SW480 (cell line): ENCODE results near the gene BASP1.
"Not testable (repeated sequence)": the region's sequence is repeated elsewhere in the genome, so short reads cannot be mapped to it uniquely, and the experiment has no call there.

Experiments used
- DNase-seq: peaks from one replicate; pipeline ENCODE4 v3.0.0-alpha.2; 2016; ENCODE audit warnings: low spot score

The BASP1 gene

DNA sequence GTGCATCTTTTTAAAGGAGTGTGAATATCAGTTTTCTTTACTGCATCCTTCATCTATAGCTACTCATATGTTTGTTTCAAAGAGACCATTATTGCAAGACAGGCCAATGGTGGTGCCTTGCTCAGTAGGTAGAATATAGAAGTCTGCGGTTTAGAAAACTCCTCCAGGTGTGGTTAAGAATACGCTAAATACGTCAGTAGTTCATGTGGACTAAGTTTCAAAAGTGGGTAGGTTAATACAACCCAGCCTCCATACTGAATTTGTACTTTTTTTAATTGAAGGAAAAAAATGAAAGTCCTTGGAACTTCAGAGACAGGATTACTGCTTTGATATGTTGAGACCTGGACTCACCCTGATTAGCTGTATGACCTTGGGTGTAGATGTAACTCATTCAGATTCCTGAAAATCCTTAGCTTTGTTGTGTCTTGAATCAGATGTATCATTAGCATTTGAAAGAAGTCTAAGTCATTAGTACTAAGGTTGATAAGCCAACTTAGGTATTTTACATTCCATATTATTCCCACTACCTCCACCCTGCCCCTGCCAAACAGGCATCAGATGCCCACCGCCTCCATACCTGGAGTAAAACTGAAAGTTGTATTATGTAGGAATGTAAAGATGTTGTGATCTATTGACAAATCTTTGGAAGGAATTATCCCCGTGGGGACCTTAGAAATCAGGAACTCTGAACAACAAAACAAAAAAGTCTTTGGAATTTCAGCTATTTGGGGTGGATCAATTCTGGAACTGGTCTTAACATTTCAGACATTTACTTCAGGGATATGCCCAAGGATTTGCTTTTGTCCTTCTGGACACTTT, 6.1 kb downstream of the BASP1 start:
- DNase-seq = no peak

DNA sequence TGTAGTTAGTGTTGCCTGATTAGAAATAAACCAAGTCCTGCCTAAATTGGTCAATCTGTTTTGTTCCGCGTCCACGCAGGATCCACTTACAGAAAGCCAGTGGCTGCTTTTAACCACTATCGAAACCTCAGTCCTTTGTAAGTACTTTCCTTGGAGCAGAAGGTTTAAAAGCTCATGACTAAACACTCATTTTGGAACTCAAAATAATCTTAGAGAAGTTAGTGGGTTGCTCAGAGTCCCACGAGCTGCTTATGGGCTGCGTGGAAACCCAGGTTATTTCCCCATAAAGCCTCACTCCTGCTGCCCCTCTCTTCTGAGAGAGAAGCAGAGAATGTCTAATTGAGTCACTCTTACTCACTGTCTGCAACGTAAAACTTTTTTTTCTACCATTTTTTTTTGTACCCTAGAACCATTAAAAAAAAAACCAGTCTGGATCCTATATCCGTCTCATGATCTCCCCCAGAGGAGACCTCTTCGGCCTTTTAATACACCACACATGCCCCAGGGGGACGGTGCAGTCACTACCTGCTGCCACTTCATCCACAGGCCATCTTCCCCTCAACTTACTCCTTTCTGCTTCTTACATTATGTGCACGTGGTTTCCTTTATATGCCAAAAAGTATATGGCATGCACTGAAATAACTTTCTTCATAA, 7.6 kb downstream of the BASP1 start:
- DNase-seq = no peak

DNA sequence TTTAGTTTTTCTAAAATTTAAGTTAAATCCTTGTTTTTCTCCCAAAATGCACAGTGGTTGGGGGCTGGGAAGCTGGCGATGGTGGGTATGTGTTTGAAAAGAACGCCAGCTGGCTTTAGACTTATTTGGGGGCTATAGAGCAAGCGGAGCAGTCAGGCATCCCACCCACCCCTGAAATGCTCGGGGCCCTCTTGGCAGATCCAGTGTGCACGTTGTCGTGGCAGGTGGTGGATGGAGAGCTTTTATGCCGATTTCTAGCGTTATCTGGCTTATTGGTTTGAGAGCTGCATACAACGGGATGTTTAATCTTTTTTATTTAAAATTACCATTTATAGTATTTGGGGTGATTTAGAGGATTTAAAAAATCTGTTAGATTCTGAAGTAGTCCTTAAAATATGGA, 8.1 kb downstream of the BASP1 start:
- no peak for DNase-seq

DNA sequence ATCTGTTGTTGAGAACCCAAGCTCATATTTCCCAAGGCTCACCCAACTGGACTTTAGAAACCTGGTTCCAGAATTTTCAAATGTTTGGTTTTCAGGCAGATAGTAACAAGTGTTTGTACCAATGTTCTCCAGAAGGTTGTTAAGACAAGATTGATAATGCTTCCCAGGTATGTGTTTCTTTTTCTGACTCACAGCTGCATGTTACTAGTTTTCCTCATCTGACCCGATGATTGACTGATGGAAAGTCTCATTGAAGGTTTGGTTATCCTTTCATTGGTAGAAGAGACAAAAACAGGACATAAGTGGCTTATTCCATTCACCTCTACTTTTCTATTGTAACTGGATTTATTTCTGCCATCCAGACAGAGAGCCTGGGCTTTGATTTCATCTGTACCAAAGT, 10.4 kb downstream of the BASP1 start:
- no peak for DNase-seq

DNA sequence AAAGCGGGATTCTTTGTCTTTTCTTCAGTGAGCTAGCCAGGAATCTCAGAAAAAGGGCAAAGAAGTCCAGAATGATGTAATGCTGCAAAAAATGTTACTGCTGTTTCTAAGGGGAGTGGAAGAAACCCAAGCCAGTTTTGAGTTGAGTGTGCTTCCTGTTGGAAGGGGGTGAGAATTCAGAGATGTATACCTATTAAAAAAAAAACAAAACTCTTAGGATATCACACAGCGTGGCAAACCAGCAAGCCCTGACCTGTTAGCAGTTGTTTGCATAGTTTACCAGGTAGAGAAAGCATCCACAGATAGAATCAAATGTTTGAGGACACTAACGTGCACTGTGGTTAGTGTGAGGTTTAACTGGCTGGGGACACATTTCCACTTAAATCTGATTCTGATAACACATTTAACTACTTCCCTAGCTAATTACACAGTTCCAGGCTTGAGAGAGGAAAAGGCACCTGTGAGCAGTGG, 11.4 kb downstream of the BASP1 start:
- no peak for DNase-seq

DNA sequence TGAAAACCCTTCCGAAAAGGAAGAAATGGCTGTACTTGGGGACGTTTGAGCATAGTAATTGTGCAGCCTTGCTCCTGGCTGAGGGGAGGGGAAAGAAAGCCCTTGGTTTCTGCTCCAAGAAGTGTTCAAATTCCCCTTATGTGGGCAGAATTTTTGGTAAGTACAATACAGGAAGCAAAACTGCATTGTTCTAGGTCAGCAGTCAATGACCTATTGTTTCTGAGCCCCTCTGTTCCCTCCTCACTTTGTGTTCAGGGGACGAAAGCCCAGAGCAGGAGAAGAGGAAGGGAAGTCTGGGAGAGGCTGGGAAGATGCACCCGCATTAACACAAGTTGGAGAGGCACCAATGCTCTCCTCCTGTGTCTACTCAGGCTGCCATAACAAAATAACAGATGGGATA, 11.9 kb downstream of the BASP1 start:
- no peak for DNase-seq

DNA sequence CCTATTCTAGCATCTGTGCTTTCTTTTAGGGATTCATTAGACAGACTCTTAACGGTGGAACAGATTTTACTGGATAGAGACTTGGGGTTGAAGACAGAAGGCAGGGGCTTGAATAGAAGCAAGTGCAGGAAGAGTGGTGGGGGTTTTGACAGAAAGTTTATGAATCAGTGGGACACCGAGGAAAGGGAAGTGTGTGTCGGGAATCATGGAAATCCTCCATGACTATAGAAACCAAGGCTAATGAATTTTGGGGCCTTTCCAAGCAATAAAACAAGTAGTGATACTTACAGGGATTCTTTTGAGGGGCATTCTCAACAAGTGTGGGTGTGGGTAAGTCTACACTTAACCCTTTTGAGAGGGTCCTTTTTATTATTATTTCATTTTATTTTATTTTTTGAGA, 12.8 kb downstream of the BASP1 start:
- DNase-seq = no peak

DNA sequence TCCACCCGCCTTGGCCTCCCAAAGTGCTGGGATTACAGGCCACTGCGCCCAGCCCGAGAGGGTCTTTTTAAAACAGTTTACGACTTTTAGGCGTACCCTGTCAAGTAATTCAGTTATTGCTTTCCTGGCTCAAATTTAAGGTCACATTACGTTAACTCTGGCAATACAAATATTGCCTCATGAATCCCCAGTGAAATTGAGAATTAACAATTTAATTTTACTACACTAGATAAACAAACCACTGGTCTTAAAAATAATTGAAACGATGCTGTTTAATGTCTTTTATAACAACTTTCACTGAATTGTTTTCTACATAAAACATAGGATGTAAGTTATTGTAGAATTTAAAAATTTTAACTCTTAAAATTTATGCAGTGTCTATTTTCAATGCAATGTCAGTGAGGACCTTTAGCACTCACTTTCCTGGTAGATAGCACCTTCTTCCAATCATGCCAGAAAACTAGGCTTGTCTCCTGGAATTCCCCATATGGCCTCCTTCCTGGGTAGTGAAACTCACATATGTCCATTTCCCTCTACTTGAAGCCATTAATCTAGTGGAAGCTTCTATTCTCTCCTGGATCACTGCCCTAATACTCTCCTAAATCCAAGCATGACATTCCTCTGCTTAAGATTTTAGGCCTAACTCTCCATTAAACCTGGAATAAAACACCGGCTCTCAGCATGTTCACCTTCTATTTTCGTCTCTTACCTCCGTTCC, 13.5 kb downstream of the BASP1 start:
- no peak for DNase-seq

DNA sequence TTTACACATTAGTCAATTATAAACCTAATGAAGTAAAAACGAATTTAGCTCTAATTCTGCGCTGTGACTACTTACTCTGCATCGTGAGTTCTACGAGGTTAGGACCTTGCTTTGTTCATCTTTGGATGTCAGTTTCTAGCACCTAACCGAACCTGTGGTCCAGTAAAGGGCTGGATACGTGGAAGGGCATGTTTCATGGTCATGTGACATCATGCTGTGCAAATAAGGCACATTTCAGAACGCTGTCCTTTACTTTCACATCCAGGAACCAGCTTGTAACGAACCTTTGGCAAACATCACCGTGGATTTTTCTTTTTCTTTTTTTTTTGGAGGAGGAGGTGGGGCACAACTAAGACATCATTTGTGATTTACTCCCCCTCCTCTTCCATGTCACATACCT, 15.0 kb downstream of the BASP1 start:
- no peak for DNase-seq

DNA sequence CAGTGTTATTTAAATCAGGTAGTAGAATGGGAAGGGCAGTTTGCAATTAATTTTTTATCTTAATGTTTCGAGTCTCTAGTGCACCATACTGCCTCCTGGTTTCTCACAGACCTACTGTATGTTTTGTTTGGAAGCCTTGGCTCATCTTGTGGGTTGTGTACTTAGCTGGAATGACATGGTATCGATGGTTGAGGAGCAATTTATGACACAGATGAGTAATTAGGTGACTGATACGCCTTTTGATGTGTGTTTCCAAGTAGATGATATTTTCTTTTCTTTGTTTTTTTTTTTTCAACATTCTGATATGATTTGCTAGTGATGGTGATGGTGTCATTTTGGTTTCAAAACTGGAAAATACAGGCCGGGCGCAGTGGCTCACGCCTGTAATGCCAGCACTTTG, 16.1 kb downstream of the BASP1 start:
- DNase-seq = no peak

DNA sequence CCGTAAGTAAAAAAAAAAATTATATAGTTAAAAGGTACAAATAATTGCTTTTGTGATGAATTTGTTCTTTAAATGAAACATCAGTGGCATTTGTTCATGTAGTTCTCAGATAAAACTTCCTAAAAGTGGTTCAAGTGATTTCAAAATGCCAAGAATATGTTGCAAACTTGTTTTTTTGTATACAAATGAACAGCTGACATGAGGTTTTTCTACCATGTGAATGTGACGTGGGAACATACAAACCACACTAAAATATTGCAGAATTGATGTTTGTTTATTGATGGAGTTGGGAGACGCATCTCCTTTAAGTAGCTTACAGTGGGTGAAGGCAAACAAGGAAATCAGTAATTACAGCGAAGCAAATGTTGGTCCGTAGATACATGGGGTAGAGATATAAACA, 16.9 kb downstream of the BASP1 start:
- DNase-seq = no peak

DNA sequence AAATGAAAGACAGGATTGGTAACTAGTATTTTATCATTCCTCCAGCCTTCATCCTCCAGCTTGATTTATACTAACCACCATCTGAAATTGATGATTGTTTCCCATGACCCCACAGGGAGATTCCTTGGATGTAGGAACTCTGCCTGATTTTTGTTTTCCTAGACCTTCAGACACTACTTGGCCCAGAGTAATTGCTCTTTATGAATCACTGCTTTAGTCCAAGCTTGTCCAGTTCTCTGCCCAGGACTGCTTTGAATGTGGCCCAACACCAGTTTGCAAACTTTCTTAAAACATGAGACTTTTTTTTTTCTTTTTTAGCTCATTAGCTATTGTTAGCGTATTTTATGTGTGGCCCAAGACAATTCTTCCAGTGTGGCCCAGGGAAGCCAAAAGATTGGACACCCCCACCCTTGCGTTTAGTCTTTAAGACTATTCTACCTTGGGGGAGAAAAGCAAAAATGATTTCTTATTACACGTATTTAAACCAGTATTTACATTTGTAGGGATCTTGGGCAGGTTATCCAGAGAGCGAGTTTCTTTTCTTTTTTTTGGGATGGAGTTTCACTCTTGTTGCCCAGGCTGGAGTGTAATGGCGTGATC, 18.4 kb downstream of the BASP1 start:
- no peak for DNase-seq

DNA sequence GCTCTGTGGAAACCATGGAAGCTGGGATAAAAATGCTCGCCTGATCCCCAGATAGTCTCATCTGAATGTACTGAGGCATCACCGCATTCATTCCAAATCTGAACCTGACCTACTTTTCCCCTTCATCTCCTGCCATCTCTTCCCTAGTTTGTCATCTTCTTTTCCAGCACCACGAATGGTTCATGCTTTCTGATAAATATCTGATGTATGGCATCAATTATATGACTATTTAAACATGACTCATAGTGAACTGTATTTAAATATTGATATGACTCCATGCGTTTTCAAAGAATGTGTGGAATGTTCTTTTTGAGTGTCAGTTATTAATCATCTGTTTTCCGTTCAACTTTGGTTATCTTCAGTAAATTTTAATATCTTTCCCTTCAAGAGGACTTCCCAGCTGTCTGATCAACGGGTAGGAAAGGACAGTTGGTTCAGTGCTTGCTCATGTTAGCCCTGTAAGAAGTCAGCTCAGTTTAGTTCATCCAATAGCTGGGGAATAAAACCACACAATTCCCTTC, 21.1 kb downstream of the BASP1 start:
- DNase-seq = no peak

DNA sequence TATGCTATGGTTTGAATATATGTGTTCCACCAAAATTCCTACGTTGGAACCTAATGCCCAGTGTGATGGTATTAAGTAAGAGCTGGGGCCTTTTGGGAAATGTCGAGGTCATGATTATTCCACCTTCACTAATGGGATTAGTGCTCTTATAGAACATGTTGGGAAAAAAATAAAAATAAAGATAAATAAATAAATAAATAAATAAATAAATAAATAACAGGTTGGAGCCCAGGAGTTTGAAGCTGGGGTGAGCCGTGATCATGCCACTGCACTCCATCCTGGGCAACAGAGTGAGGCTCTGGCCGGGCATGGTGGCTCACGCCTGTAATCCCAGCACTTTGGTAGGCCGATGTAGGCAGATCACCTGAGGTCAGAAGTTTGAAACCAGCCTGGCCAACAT, 22.5 kb downstream of the BASP1 start:
- no peak for DNase-seq

DNA sequence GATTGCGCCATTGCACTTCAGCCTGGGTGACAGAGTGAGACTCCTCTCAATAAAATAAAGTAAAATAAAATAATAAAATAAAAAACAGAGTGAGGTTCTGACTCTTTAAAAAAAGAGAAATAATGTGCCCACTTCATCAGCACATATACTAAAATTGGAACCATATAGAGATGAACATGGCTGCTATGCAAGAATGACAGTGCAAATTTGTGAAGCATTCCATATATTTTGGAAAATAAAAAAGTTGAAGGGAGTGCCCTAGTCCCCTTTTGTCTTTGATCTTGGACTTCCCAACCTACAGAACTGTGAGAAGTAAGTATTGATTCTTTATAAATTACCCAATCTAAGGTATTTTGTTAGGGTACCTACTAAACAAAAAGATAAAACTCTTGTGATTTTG, 23.1 kb downstream of the BASP1 start:
- DNase-seq = no peak

DNA sequence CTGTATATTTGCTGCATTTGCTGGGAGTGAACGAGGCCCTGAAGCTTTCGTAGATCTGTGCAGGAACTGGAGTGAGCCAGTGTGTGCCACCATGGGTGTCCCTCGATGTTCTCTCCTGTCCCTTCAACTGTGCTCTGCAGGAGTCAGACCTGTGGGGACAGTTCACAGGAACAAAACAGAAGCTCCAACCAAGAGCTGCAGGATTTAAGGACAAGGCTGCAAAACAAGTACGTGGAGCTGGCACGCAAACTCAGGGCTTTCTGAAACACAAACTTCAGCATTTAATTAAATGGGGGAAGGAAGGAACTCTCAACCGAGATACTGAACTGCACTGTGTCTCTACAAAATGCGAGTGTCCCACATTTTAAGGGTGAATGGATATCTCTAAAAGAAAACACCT, 24.2 kb downstream of the BASP1 start:
- DNase-seq = no peak

DNA sequence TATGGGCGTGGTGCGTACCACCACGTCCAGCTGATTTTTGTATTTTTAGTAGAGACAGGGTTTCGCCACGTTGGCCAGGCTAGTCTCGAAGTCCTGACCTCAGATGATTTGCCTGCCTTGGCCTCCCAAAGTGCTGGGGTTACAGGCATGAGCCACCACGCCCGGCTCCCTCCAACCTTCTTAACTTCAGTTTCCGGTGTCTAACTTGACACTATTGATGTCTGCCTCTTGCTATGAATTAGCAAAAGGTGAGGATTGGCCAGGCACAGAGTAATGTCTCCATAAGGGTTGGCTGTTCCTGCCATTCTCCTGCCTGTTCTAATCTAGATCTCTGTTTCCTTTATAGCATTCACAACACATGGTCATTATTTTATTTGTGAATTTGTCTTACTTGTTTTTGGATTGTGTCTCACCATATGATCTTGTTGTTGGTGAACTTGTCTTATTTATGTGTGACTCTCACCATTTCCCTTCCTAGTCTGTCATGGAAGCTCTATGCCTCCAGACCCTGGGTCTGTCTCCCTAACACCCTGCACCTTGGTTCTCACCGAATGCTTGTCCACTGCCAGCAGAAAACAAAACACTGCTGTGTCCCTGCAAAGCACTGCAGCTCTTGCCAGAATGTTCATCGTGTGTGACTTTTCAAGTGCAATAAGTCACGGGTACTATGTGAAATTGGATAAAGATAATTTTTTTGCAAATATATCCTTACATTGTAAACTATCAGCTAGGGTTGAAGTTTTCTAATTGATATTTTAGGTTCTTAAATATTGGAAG, 26.0 kb downstream of the BASP1 start:
- no peak for DNase-seq

DNA sequence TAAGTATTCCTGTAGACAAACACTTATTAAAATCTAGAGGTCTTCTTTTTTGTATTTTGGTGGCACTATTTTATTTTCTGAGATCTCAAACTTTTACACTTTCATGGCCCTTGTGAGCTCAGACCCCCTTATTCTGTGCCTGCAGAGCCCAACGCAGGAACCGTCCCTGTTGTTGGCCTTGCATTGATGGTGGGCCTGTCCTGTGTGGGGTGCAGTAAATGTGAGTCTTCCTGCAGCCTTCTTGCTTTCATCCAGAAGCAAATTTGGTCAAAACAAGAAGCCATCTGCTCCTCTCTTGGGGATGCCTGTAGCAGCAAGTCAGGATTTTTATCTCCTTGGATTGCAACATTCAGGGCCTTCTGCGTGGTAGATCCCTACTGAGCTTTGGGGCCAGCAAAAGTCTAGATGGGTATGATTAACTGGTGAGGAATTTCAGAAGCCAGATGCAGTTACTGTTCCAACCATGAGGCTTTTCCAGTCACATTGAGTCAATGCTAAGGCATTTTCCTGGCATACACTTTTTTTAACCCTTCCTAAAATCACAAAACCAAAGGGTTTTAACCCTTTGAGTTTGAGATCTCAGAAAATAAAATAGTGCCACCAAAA, 31.7 kb downstream of the BASP1 start:
- peak; percentile 44 for DNase-seq

DNA sequence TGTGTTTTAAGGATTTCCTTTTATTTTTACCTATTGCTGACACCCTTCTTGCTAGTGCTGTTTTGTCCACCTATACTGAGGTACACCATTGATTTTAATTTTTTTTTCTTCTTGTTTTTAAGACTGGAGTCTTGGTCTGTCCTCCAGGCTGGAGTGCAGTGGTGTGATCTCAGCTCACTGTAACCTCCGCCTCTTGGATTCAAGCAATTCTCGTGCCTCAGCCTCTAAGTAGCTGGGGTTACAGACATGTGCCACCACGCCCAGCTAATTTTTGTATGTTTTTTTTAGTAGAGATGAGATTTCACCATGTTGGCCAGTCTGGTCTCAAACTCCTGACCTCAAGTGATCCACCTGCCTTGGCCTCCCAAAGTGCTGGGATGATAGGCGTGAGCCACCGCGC, 32.4 kb downstream of the BASP1 start:
- DNase-seq = not testable (repeated sequence)

DNA sequence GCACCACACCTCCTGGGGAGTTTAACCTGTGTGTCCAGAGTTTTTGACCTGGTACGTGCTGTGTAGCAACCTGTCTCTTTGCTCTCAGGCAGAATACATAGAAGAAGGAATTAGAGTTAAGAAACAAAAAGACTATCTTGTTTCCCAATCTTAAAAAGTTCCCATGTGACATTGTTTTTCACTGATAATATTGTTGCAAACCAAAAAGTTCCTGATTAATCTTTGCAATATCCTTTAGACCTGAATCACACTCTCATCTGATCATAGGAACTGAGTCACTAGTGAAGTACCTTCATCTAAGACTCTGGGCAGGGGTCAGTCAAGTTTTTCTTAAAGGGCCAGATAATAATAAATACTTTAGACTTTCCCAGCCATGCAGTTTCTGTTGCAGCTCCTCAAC, 35.1 kb downstream of the BASP1 start:
- DNase-seq = no peak

DNA sequence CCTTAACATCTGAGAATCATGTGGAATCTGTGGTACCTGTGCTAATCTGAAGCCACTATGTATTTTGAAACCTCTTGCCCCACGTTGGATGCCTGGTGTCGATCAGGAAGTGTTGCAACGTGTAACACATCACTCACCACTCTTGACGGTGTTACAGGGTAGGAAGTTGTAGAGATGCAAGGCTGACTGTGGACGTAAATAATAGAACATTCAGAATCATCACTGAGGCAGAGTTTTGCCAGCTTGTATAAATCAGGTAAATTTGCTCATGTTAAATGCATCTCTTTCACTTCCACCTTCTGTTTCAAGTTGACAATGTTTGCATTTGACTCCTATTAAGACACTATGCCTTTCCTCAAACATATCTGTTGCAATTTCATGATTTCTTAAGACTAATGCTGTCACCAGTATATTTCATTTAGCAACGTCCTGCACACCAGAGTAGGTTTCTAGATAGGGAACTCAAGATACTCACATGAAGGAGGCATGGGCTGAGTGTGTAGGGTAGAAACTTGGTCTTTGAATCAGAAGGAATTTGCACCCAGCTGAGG, 38.1 kb downstream of the BASP1 start:
- no peak for DNase-seq
